GM12875 (cell line): ENCODE data around the gene C14orf180.
"Not testable (repeated sequence)": the region's sequence is repeated elsewhere in the genome, so short reads cannot be mapped to it uniquely, and the experiment has no call there.

ENCODE experiments used
- H3K4me3 ChIP-seq: one replicate; pipeline ENCODE4 v1.5.1; 2011; ENCODE audit warnings: low read depth, low read length, control low read depth
- CTCF ChIP-seq: IDR thresholded peaks from 2 replicates; pipeline ENCODE4 v1.5.1; 2011; ENCODE audit warnings: low read depth, mild to moderate bottlenecking, control low read depth, inconsistent platforms, low read length, moderate library complexity, borderline replicate concordance; ENCODE audit not compliant: insufficient read depth

Gene C14orf180

GRCh38 chr14:104632781-104633180, 53.2 kb downstream of the C14orf180 start:
- no peak overlapping the region for H3K4me3 ChIP-seq
- no peak for TF ChIP-seq CTCF

- no peak for TF ChIP-seq CTCF
Measured at GRCh38 chr14:104633276-104634137, 53.9 kb downstream of the C14orf180 start.

DNA sequence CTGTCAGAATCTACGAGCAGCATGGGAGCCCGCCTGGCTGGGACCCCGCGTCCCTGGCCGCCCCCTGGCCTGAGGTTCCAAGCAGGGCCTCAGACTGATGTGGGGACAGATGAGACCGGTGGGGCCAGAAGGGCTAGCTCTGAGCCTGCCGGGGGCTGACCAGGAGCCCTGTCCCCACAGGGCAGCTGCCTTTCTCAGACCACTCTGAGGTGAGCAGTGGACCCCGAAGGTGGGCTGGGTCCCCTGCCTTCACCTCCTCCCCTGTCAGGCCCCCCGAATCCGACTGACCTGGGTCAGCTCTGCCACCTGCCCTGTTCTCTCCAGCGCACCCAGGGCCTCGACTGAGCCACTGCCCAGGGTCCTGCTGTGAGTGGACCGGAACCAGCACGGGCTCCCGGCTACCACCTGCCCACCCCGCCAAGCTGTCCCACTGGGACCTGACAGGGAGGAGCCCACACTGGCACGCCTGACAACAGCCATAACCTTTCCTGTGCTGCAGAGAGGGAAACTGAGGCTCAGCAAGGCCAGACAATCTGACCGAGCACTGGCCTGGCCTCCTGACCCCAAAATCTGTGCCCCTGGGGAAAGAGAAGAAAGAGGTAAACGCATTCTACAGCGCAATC, 54.7 kb downstream of the C14orf180 start:
- TF ChIP-seq CTCF, result no peak
- no peak overlapping the region for H3K4me3 ChIP-seq

More at GRCh38 chr14:104633276-104634137, 53.9 kb downstream of the C14orf180 start:
- no peak overlapping the region for H3K4me3 ChIP-seq

DNA sequence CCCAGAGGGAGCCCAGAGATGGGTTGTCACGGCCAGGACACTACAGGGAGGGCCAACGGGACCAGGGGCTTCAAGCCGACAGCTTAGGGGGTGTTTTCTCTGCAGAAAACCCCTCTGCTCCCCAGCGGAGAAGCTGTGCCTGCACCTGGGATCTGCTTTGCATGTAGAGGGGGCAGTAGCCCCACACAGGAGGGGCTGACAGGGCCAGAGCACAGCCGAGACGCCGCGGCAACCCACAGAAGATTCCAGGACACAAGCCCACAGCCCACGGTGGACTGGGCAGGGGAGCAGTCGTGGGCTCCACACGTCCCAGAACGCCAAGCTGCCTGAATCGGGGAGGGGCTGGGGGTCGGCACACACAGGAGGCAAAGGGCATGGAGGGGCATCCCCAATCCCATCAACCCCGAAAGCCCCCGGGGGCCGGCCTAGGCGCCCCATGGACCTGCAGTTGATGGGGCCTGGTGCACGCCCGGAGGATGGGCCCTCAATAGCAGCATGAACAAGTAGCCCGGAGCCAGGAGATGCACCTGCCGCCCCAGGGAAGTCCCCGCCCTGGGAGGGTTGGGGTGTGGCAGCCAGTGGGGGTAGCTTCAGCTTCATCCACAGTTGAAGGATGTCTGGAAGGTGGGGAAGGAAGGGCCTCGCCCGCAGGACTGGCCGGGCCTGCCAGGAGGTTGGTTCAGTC, 55.5 kb downstream of the C14orf180 start:
- no peak overlapping the region for H3K4me3 ChIP-seq
- TF ChIP-seq CTCF, result no peak

DNA sequence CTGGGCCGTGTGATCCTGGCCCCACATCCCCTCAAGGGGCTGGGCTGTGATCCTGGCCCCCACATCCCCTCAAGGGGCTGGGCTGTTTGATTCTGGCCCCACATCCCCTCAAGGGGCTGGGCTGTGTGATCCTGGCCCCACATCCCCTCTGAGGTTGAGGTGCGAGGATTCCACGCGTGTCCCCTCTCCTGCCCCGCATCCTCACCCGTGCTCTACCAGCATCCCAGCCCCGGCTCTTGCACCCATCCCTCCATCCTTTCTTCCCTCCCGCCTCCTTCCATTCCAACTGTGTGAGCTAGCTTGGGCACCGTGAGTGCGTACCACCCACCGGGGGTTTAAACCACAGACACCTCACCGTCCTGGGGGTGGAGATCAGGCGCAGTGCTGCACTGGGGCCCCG, 56.2 kb downstream of the C14orf180 start:
- no peak overlapping the region for H3K4me3 ChIP-seq

GRCh38 chr14:104636131-104636530, 56.6 kb downstream of the C14orf180 start:
- TF ChIP-seq CTCF, result no peak
- no peak overlapping the region for H3K4me3 ChIP-seq

More for the DNA sequence above, 56.2 kb downstream of the C14orf180 start:
- no peak for TF ChIP-seq CTCF

GRCh38 chr14:104636846-104637545, 57.4 kb downstream of the C14orf180 start:
- not testable (repeated sequence) for H3K4me3 ChIP-seq
